HuH-7 (cell line): ENCODE measurements around the gene ZNF830.
"Not testable (repeated sequence)": the region's sequence is repeated elsewhere in the genome, so short reads cannot be mapped to it uniquely, and the experiment has no call there.

Source experiments
- DNase-seq: peaks from one replicate; pipeline ENCODE4 v3.0.0; 2011; ENCODE audit warnings: low spot score

ZNF830 gene

GRCh38 chr17:34961093-34961911 lies at the start of gene ZNF830, which contains the start of gene CCT6B:
TSS of gene ZNF830 (plus strand) at chr17:34961540. CDS start at chr17:34961567, 27 bp downstream.
TSS of gene CCT6B (minus strand) at chr17:34961460. CDS start at chr17:34961393, 67 bp downstream.
- peak; percentile 89 for DNase-seq

- DNase-seq = no peak
Measured at GRCh38 chr17:34913001-34913400, 48.3 kb upstream of the ZNF830 start.

- DNase-seq = no peak
Measured at GRCh38 chr17:34916120-34916519, 45.2 kb upstream of the ZNF830 start.

GRCh38 chr17:34917381-34917780 lies 44.0 kb upstream of the ZNF830 start:
- DNase-seq = no peak

- DNase-seq = no peak
Measured at GRCh38 chr17:34920676-34921075, 40.7 kb upstream of the ZNF830 start.

GRCh38 chr17:34926661-34927060 lies 34.7 kb upstream of the ZNF830 start:
- no peak for DNase-seq

- DNase-seq = no peak
Measured at GRCh38 chr17:34930283-34930682, 31.1 kb upstream of the ZNF830 start.

- DNase-seq = not testable (repeated sequence)
Measured at GRCh38 chr17:34950780-34951179, 10.6 kb upstream of the ZNF830 start.

- no peak for DNase-seq
Measured at GRCh38 chr17:34958438-34958837, 2.9 kb upstream of the ZNF830 start.

- DNase-seq = no peak
Measured at GRCh38 chr17:34974179-34974578, 12.8 kb downstream of the ZNF830 start.

GRCh38 chr17:34974794-34975785 lies 13.8 kb downstream of the ZNF830 start:
- DNase-seq = no peak

- DNase-seq = no peak
Measured at GRCh38 chr17:34979153-34979552, 17.8 kb downstream of the ZNF830 start.

- DNase-seq = no peak
Measured at GRCh38 chr17:34979650-34980352, 18.5 kb downstream of the ZNF830 start.

GRCh38 chr17:34980353-34980680 lies 19.0 kb downstream of the ZNF830 start, which contains the start of gene LIG3:
TSS of gene LIG3 (plus strand) at chr17:34980512. CDS start at chr17:34983006, 2,494 bp downstream.
- peak; percentile 97 for DNase-seq

- peak; percentile 84 for DNase-seq
Measured at GRCh38 chr17:34980681-34981537, 19.6 kb downstream of the ZNF830 start.

- no peak for DNase-seq
Measured at GRCh38 chr17:34981538-34982241, 20.4 kb downstream of the ZNF830 start.

GRCh38 chr17:34987232-34987631 lies 25.9 kb downstream of the ZNF830 start:
- DNase-seq = no peak

- no peak for DNase-seq
Measured at GRCh38 chr17:34988644-34989043, 27.3 kb downstream of the ZNF830 start.

- DNase-seq = no peak
Measured at GRCh38 chr17:34989473-34989872, 28.1 kb downstream of the ZNF830 start.

GRCh38 chr17:34990921-34991365 lies 29.6 kb downstream of the ZNF830 start:
- no peak for DNase-seq
